ENCODE results near the gene NRDE2. TPM values are rescaled to one million over a fixed set of nuclear protein-coding genes. Genes with fewer than 3 reads are reported as not detected.

The NRDE2 gene
- total RNA-seq, 1 experiment from 2014 or later = 8.6 TPM

GRCh38 chr14:90300611-90301047 is 31.1 kb downstream of the NRDE2 start:
- no peak for DNase-seq (ENCODE audit: low read depth in 1 of 2, low spot score in 2 of 2)
- Histone ChIP-seq H3K27me3 (replicated peaks) (no peaks in the 10 kb centered on the region), H3K9me3 (replicated peaks) (no peaks in the 10 kb centered on the region), H3K4me1 (replicated peaks) (peaks cover 9% of the 10 kb centered on the region), H3K36me3 (peaks cover 34% of the 10 kb centered on the region), H3K27ac (no peak overlapping the region), H3K4me3 (no peak overlapping the region)

- H3K9me3 ChIP-seq (replicated peaks) = no peaks in the 10 kb centered on the region
- H3K4me3 ChIP-seq = no peak overlapping the region
- no peak overlapping the region for H3K27ac ChIP-seq
- peaks cover 33% of the 10 kb centered on the region for H3K36me3 ChIP-seq
- peaks cover 9% of the 10 kb centered on the region for H3K4me1 ChIP-seq (replicated peaks)
- H3K27me3 ChIP-seq (replicated peaks) = no peaks in the 10 kb centered on the region
- DNase-seq (ENCODE audit: low read depth in 1 of 2, low spot score in 2 of 2) = no peak
Measured at GRCh38 chr14:90299408-90299807, 32.3 kb downstream of the NRDE2 start.

- Histone ChIP-seq H3K27ac (no peak overlapping the region), H3K9me3 (replicated peaks) (no peaks in the 10 kb centered on the region), H3K4me3 (no peak overlapping the region), H3K36me3 (peaks cover 20% of the 10 kb centered on the region), H3K27me3 (replicated peaks) (no peaks in the 10 kb centered on the region), H3K4me1 (replicated peaks) (peaks cover 9% of the 10 kb centered on the region)
- DNase-seq (ENCODE audit: low read depth in 1 of 2, low spot score in 2 of 2) = no peak
Measured at GRCh38 chr14:90297876-90298629, 33.7 kb downstream of the NRDE2 start.

GRCh38 chr14:90296641-90297040 is 35.1 kb downstream of the NRDE2 start:
- no peak overlapping the region for H3K27ac ChIP-seq
- H3K4me1 ChIP-seq (replicated peaks) = peaks cover 9% of the 10 kb centered on the region
- H3K27me3 ChIP-seq (replicated peaks) = no peaks in the 10 kb centered on the region
- no peaks in the 10 kb centered on the region for H3K9me3 ChIP-seq (replicated peaks)
- no peak overlapping the region for H3K4me3 ChIP-seq
- DNase-seq (ENCODE audit: low read depth in 1 of 2, low spot score in 2 of 2) = no peak
- H3K36me3 ChIP-seq = peaks cover 24% of the 10 kb centered on the region

GRCh38 chr14:90295870-90296516 is 35.7 kb downstream of the NRDE2 start:
- Histone ChIP-seq H3K36me3 (peaks cover 25% of the 10 kb centered on the region), H3K27me3 (replicated peaks) (no peaks in the 10 kb centered on the region), H3K9me3 (replicated peaks) (no peaks in the 10 kb centered on the region), H3K4me3 (no peak overlapping the region), H3K27ac (no peak overlapping the region), H3K4me1 (replicated peaks) (peaks cover 9% of the 10 kb centered on the region)
- no peak for DNase-seq (ENCODE audit: low read depth in 1 of 2, low spot score in 2 of 2)

GRCh38 chr14:90294872-90295271 is 36.9 kb downstream of the NRDE2 start:
- Histone ChIP-seq H3K4me1 (replicated peaks) (peaks cover 9% of the 10 kb centered on the region), H3K9me3 (replicated peaks) (no peaks in the 10 kb centered on the region), H3K4me3 (no peak overlapping the region), H3K27ac (no peak overlapping the region), H3K27me3 (replicated peaks) (no peaks in the 10 kb centered on the region), H3K36me3 (peaks cover 30% of the 10 kb centered on the region)
- no peak for DNase-seq (ENCODE audit: low read depth in 1 of 2, low spot score in 2 of 2)

- Histone ChIP-seq H3K4me1 (replicated peaks) (peaks cover 9% of the 10 kb centered on the region), H3K27ac (no peak overlapping the region), H3K36me3 (peaks cover 39% of the 10 kb centered on the region), H3K4me3 (no peak overlapping the region), H3K27me3 (replicated peaks) (no peaks in the 10 kb centered on the region), H3K9me3 (replicated peaks) (no peaks in the 10 kb centered on the region)
- no peak for DNase-seq (ENCODE audit: low read depth in 1 of 2, low spot score in 2 of 2)
Measured at GRCh38 chr14:90293766-90294730, 37.7 kb downstream of the NRDE2 start.

GRCh38 chr14:90291699-90292098 is 40.0 kb downstream of the NRDE2 start:
- Histone ChIP-seq H3K4me1 (replicated peaks) (peaks cover 9% of the 10 kb centered on the region), H3K4me3 (no peak overlapping the region), H3K27ac (no peak overlapping the region), H3K9me3 (replicated peaks) (no peaks in the 10 kb centered on the region), H3K36me3 (peaks cover 43% of the 10 kb centered on the region), H3K27me3 (replicated peaks) (no peaks in the 10 kb centered on the region)
- DNase-seq (ENCODE audit: low read depth in 1 of 2, low spot score in 2 of 2) = no peak

- H3K36me3 ChIP-seq = peaks cover 42% of the 10 kb centered on the region
- H3K4me1 ChIP-seq (replicated peaks) = no peaks in the 10 kb centered on the region
- no peaks in the 10 kb centered on the region for H3K27me3 ChIP-seq (replicated peaks)
- H3K4me3 ChIP-seq = no peak overlapping the region
- no peaks in the 10 kb centered on the region for H3K9me3 ChIP-seq (replicated peaks)
- DNase-seq (ENCODE audit: low read depth in 1 of 2, low spot score in 2 of 2) = no peak
- H3K27ac ChIP-seq = no peak overlapping the region
Measured at GRCh38 chr14:90290337-90291011, 41.3 kb downstream of the NRDE2 start.

- DNase-seq (ENCODE audit: low read depth in 1 of 2, low spot score in 2 of 2) = no peak
- peaks cover 43% of the 10 kb centered on the region for H3K36me3 ChIP-seq
- H3K4me3 ChIP-seq = no peak overlapping the region
- no peaks in the 10 kb centered on the region for H3K27me3 ChIP-seq (replicated peaks)
- H3K4me1 ChIP-seq (replicated peaks) = no peaks in the 10 kb centered on the region
- H3K9me3 ChIP-seq (replicated peaks) = no peaks in the 10 kb centered on the region
- no peak overlapping the region for H3K27ac ChIP-seq
Measured at GRCh38 chr14:90288651-90289355, 42.9 kb downstream of the NRDE2 start.

- H3K4me1 ChIP-seq (replicated peaks) = no peaks in the 10 kb centered on the region
- no peaks in the 10 kb centered on the region for H3K27me3 ChIP-seq (replicated peaks)
- no peak overlapping the region for H3K27ac ChIP-seq
- H3K36me3 ChIP-seq = peaks cover 43% of the 10 kb centered on the region
- no peak for DNase-seq (ENCODE audit: low read depth in 1 of 2, low spot score in 2 of 2)
- no peak overlapping the region for H3K4me3 ChIP-seq
- no peaks in the 10 kb centered on the region for H3K9me3 ChIP-seq (replicated peaks)
Measured at GRCh38 chr14:90287791-90288190, 44.0 kb downstream of the NRDE2 start.

GRCh38 chr14:90281756-90282155 is 50.0 kb downstream of the NRDE2 start:
- Histone ChIP-seq H3K27ac (peak overlapping the region; percentile 59), H3K9me3 (replicated peaks) (no peaks in the 10 kb centered on the region), H3K4me3 (no peak overlapping the region), H3K36me3 (peaks cover 33% of the 10 kb centered on the region), H3K4me1 (replicated peaks) (peaks cover 27% of the 10 kb centered on the region), H3K27me3 (replicated peaks) (no peaks in the 10 kb centered on the region)
- DNase-seq (ENCODE audit: low read depth in 1 of 2, low spot score in 2 of 2) = no peak

GRCh38 chr14:90281261-90281660 is 50.5 kb downstream of the NRDE2 start:
- H3K9me3 ChIP-seq (replicated peaks) = no peaks in the 10 kb centered on the region
- peak; percentile 78 to 82 for DNase-seq (ENCODE audit: low read depth in 1 of 2, low spot score in 2 of 2)
- H3K4me3 ChIP-seq = no peak overlapping the region

More at GRCh38 chr14:90281261-90281660, 50.5 kb downstream of the NRDE2 start:
- Histone ChIP-seq H3K27me3 (replicated peaks) (no peaks in the 10 kb centered on the region), H3K27ac (peak overlapping the region; percentile 59), H3K36me3 (peaks cover 34% of the 10 kb centered on the region), H3K4me1 (replicated peaks) (peaks cover 32% of the 10 kb centered on the region)
